Measurements from ENCODE around the gene CHST11.

Gene CHST11

DNA sequence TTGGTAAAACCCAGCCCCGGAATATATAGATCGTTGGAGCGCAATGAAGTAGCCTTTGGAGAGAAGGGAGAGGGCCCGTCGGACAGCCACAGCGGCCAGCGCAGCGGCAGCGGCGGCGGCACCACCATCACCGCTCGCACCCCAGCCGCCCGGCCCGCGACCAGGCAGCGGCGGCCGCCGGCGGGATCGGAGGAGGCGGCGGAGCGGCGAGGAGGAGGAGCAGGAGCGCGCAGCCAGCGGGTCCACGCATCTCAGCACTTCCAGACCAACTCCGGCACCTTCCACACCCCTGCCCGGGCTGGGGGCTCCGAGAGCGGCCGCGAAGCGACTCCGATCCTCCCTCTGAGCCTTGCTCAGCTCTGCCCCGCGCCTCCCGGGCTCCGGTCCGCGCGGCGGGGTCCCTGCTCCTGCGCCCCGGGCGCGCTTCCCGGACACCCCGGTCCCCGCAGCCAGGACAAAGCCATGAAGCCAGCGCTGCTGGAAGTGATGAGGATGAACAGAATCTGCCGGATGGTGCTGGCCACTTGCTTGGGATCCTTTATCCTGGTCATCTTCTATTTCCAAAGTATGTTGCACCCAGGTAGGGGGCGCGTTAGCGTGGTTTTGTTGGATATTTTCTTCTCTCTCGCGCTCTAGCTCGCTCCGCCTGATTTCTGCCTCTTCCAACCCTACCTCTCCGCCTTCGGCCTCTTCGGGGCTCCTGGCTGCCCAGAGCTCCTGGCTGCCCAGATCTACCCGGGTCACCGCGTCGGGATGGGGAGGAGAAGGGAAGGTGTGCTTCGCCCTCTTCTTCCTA lies 400 bp downstream of the CHST11 start:
- ChIA-PET CTCF (interaction anchor here (0.6 to 6.6 kb wide), 5 partner anchors 12 to 223 kb away, joined by 3 to 33 read pairs (median 3); no protein-coding TSS in a partner anchor), POLR2A (interaction anchor here (0.7 to 1.8 kb wide), 13 partner anchors 12 to 680 kb away, joined by 3 to 7 read pairs (median 4); partner anchors contain the start of gene NOPCHAP1)
- Histone ChIP-seq H3K9me3 (ENCODE audit: control insufficient read depth, insufficient read depth, low read depth, low read length) (no peaks in the 10 kb centered on the region), H3K36me3 (ENCODE audit: control insufficient read depth in 2 of 2, insufficient read depth in 1 of 2, low read length in 2 of 2) (no peaks in the 10 kb centered on the region), H3K4me1 (ENCODE audit: control insufficient read depth, insufficient read depth, low read length) (peaks cover 5% of the 10 kb centered on the region; the same call in 1 of the 2 replicates), H3K27ac (ENCODE audit: extremely low read depth, low read depth, low read length) (peak overlapping the region; percentile 85), H3K4me3 (ENCODE audit: low read depth, low read length) (peak overlapping the region; percentile 83)
- TF ChIP-seq ZNF707 (tag by site-specific recombination; IDR thresholded peaks at IDR 0.05) = no peak
- TF ChIP-seq ZNF514 (tag by site-specific recombination; IDR thresholded peaks at IDR 0.05) = no peak
- no peak for TF ChIP-seq ZNF426 (tag by site-specific recombination; IDR thresholded peaks at IDR 0.05)
- TF ChIP-seq BCL11A (tag by site-specific recombination; IDR thresholded peaks at IDR 0.05; ENCODE audit: low read depth) = no peak; the same call in 1 of the 2 replicates
- TF ChIP-seq, protein P1, sequence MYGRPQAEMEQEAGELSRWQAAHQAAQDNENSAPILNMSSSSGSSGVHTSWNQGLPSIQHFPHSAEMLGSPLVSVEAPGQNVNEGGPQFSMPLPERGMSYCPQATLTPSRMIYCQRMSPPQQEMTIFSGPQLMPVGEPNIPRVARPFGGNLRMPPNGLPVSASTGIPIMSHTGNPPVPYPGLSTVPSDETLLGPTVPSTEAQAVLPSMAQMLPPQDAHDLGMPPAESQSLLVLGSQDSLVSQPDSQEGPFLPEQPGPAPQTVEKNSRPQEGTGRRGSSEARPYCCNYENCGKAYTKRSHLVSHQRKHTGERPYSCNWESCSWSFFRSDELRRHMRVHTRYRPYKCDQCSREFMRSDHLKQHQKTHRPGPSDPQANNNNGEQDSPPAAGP (tag by site-specific recombination; IDR thresholded peaks at IDR 0.05) = no peak
- TF ChIP-seq, protein P2, sequence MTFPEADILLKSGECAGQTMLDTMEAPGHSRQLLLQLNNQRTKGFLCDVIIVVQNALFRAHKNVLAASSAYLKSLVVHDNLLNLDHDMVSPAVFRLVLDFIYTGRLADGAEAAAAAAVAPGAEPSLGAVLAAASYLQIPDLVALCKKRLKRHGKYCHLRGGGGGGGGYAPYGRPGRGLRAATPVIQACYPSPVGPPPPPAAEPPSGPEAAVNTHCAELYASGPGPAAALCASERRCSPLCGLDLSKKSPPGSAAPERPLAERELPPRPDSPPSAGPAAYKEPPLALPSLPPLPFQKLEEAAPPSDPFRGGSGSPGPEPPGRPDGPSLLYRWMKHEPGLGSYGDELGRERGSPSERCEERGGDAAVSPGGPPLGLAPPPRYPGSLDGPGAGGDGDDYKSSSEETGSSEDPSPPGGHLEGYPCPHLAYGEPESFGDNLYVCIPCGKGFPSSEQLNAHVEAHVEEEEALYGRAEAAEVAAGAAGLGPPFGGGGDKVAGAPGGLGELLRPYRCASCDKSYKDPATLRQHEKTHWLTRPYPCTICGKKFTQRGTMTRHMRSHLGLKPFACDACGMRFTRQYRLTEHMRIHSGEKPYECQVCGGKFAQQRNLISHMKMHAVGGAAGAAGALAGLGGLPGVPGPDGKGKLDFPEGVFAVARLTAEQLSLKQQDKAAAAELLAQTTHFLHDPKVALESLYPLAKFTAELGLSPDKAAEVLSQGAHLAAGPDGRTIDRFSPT (tag by site-specific recombination; IDR thresholded peaks at IDR 0.05) = no peak
- TF ChIP-seq, protein P3, sequence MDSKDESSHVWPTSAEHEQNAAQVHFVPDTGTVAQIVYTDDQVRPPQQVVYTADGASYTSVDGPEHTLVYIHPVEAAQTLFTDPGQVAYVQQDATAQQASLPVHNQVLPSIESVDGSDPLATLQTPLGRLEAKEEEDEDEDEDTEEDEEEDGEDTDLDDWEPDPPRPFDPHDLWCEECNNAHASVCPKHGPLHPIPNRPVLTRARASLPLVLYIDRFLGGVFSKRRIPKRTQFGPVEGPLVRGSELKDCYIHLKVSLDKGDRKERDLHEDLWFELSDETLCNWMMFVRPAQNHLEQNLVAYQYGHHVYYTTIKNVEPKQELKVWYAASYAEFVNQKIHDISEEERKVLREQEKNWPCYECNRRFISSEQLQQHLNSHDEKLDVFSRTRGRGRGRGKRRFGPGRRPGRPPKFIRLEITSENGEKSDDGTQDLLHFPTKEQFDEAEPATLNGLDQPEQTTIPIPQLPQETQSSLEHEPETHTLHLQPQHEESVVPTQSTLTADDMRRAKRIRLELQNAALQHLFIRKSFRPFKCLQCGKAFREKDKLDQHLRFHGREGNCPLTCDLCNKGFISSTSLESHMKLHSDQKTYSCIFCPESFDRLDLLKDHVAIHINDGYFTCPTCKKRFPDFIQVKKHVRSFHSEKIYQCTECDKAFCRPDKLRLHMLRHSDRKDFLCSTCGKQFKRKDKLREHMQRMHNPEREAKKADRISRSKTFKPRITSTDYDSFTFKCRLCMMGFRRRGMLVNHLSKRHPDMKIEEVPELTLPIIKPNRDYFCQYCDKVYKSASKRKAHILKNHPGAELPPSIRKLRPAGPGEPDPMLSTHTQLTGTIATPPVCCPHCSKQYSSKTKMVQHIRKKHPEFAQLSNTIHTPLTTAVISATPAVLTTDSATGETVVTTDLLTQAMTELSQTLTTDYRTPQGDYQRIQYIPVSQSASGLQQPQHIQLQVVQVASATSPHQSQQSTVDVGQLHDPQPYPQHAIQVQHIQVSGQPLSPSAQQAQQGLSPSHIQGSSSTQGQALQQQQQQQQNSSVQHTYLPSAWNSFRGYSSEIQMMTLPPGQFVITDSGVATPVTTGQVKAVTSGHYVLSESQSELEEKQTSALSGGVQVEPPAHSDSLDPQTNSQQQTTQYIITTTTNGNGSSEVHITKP (tag by site-specific recombination; IDR thresholded peaks at IDR 0.05) = peak; percentile 60
- no peak for TF ChIP-seq ZNF311 (tag by site-specific recombination; IDR thresholded peaks at IDR 0.05; ENCODE audit: borderline replicate concordance)
- TF ChIP-seq, protein P4, sequence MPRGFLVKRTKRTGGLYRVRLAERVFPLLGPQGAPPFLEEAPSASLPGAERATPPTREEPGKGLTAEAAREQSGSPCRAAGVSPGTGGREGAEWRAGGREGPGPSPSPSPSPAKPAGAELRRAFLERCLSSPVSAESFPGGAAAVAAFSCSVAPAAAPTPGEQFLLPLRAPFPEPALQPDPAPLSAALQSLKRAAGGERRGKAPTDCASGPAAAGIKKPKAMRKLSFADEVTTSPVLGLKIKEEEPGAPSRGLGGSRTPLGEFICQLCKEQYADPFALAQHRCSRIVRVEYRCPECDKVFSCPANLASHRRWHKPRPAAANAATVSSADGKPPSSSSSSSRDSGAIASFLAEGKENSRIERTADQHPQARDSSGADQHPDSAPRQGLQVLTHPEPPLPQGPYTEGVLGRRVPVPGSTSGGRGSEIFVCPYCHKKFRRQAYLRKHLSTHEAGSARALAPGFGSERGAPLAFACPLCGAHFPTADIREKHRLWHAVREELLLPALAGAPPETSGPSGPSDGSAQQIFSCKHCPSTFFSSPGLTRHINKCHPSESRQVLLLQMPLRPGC (tag by site-specific recombination; IDR thresholded peaks at IDR 0.05) = no peak
- TF ChIP-seq KLF9 (tag by site-specific recombination; IDR thresholded peaks at IDR 0.05; ENCODE audit: low read depth) = no peak
- TF ChIP-seq, protein P5, sequence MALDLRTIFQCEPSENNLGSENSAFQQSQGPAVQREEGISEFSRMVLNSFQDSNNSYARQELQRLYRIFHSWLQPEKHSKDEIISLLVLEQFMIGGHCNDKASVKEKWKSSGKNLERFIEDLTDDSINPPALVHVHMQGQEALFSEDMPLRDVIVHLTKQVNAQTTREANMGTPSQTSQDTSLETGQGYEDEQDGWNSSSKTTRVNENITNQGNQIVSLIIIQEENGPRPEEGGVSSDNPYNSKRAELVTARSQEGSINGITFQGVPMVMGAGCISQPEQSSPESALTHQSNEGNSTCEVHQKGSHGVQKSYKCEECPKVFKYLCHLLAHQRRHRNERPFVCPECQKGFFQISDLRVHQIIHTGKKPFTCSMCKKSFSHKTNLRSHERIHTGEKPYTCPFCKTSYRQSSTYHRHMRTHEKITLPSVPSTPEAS (tag by site-specific recombination; IDR thresholded peaks at IDR 0.05) = no peak
- no peak; the same call in none of the 2 replicates for TF ChIP-seq KLF8 (tag by site-specific recombination; IDR thresholded peaks at IDR 0.05)
- TF ChIP-seq ZNF341 (tag by site-specific recombination; IDR thresholded peaks at IDR 0.05; ENCODE audit: low read depth) = no peak
- TF ChIP-seq, protein P6, sequence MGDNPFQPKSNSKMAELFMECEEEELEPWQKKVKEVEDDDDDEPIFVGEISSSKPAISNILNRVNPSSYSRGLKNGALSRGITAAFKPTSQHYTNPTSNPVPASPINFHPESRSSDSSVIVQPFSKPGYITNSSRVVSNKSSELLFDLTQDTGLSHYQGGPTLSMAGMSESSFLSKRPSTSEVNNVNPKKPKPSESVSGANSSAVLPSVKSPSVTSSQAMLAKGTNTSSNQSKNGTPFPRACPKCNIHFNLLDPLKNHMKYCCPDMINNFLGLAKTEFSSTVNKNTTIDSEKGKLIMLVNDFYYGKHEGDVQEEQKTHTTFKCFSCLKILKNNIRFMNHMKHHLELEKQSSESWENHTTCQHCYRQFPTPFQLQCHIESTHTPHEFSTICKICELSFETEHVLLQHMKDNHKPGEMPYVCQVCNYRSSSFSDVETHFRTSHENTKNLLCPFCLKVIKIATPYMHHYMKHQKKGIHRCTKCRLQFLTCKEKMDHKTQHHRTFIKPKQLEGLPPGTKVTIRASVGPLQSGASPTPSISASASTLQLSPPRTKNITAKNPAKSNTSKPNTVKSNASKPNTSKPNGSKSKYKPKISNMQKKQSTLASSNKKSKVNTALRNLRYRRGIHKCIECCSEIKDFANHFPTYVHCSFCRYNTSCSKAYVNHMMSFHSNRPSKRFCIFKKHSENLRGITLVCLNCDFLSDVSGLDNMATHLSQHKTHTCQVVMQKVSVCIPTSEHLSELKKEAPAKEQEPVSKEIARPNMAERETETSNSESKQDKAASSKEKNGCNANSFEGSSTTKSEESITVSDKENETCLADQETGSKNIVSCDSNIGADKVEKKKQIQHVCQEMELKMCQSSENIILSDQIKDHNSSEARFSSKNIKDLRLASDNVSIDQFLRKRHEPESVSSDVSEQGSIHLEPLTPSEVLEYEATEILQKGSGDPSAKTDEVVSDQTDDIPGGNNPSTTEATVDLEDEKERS (tag by site-specific recombination; IDR thresholded peaks at IDR 0.05) = no peak
- TF ChIP-seq EGR2 (tag by site-specific recombination; IDR thresholded peaks at IDR 0.05; ENCODE audit: low read depth) = no peak
- TF ChIP-seq, protein P7, sequence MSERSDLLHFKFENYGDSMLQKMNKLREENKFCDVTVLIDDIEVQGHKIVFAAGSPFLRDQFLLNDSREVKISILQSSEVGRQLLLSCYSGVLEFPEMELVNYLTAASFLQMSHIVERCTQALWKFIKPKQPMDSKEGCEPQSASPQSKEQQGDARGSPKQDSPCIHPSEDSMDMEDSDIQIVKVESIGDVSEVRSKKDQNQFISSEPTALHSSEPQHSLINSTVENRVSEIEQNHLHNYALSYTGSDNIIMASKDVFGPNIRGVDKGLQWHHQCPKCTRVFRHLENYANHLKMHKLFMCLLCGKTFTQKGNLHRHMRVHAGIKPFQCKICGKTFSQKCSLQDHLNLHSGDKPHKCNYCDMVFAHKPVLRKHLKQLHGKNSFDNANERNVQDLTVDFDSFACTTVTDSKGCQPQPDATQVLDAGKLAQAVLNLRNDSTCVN (tag by site-specific recombination; optimal IDR thresholded peaks at IDR 0.05) = peak; percentile 94
- no peak for TF ChIP-seq ZBTB48 (tag by site-specific recombination; IDR thresholded peaks at IDR 0.05)
- TF ChIP-seq, protein P8, sequence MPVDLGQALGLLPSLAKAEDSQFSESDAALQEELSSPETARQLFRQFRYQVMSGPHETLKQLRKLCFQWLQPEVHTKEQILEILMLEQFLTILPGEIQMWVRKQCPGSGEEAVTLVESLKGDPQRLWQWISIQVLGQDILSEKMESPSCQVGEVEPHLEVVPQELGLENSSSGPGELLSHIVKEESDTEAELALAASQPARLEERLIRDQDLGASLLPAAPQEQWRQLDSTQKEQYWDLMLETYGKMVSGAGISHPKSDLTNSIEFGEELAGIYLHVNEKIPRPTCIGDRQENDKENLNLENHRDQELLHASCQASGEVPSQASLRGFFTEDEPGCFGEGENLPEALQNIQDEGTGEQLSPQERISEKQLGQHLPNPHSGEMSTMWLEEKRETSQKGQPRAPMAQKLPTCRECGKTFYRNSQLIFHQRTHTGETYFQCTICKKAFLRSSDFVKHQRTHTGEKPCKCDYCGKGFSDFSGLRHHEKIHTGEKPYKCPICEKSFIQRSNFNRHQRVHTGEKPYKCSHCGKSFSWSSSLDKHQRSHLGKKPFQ (tag by site-specific recombination; IDR thresholded peaks at IDR 0.05) = no peak
- no peak for TF ChIP-seq KLF7 (tag by site-specific recombination; IDR thresholded peaks at IDR 0.05; ENCODE audit: borderline replicate concordance)

All from HEK293 (cell line).